Suprapubic skin (tissue), 4 donors: ENCODE data around the gene PHYHIPL. TPM values are rescaled to one million over a fixed set of nuclear protein-coding genes. Genes with fewer than 3 reads are reported as not detected.

ENCODE experiments used
- DNase-seq, 2 donors: peaks; one replicate each; pipeline ENCODE4 v3.0.0-alpha.2; 2019; ENCODE audit warnings: low spot score in 2 of 2
- H3K27ac ChIP-seq: fragments of 200-600 bp; sonication (generic); one replicate; pipeline ENCODE4 v1.5.1; 2019
- H3K27me3 ChIP-seq: fragments of 200-600 bp; sonication (generic); one replicate; pipeline ENCODE4 v1.5.1; 2019
- H3K36me3 ChIP-seq: fragments of 200-600 bp; sonication (generic); one replicate; pipeline ENCODE4 v1.5.1; 2019
- H3K4me1 ChIP-seq: fragments of 200-600 bp; sonication (generic); one replicate; pipeline ENCODE4 v1.5.1; 2019
- H3K4me3 ChIP-seq: fragments of 200-600 bp; sonication (generic); one replicate; pipeline ENCODE4 v1.5.1; 2019; ENCODE audit warnings: mild to moderate bottlenecking
- H3K9me3 ChIP-seq: fragments of 200-600 bp; sonication (generic); one replicate; pipeline ENCODE4 v1.5.1; 2019
- EP300 ChIP-seq: sonication (generic); formaldehyde crosslinking; IDR thresholded peaks from one replicate; pipeline ENCODE4 v1.6.1; 2017; ENCODE audit warnings: antibody characterized with exemption
- POLR2A ChIP-seq, 2 donors: fragments of 450-650 bp; IDR thresholded peaks; one replicate each; pipeline ENCODE4 v1.6.1; 2017; ENCODE audit warnings: antibody characterized with exemption in 2 of 2, mild to moderate bottlenecking in 2 of 2, moderate library complexity in 2 of 2
- POLR2AphosphoS5 ChIP-seq, 3 donors: sonication (generic); formaldehyde crosslinking; IDR thresholded peaks; one replicate each; pipeline ENCODE4 v1.6.1; 2017; ENCODE audit warnings: antibody characterized with exemption in 3 of 3
- WGBS: methylation state at CpG from one replicate; pipeline ENCODE4 v1.1.5; 2018; 5-methylcytosine and 5-hydroxymethylcytosine counted together
- total RNA-seq, 4 donors: library from RNA; depleted of rRNA; stranded (reverse); fragments of >200 nt; gene quantifications; one replicate each; pipeline ENCODE4 v1.1.0, GENCODE V29; 2016
- TF ChIP-seq, protein P1 (sequence below), 2 donors: fragments of 200-600 bp in 1 of 2; fragments of 450-650 bp in 1 of 2; sonication (generic) in 1 of 2; IDR thresholded peaks; one replicate each; pipeline ENCODE4 v1.5.1; 2016 to 2019; ENCODE audit warnings: antibody characterized with exemption in 2 of 2, mild to moderate bottlenecking in 1 of 2, moderate library complexity in 1 of 2

PHYHIPL gene
- total RNA-seq, 4 donors from 2014 or later: 0.21 to 0.25 (median 0.24) TPM; not detected in 1

DNA sequence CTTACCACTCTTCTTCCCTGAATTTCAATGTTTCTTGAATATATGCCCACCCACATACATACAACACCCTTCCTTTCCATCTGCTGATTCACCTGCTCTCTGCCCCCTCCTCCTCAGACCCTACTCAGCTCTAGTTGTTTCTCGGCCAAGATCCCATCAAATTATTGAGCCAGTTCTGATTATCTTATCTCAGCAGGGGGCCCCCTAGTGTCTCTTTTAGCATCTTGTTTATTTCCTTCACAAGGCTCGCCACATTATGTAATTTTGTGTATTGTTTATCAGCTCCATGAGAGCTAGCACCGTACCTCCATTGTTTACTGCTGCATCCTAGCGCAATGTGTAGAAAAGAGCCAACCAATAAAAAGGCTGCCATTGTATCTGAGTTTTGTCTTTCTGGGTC, 114.0 kb downstream of the PHYHIPL start:
- DNase-seq: no peak
- no peaks in the 10 kb centered on the region for H3K36me3 ChIP-seq
- no peak overlapping the region for H3K4me3 ChIP-seq
- TF ChIP-seq POLR2AphosphoS5 (IDR thresholded peaks at IDR 0.05): no peak
- TF ChIP-seq EP300: no peak
- TF ChIP-seq, protein P1, sequence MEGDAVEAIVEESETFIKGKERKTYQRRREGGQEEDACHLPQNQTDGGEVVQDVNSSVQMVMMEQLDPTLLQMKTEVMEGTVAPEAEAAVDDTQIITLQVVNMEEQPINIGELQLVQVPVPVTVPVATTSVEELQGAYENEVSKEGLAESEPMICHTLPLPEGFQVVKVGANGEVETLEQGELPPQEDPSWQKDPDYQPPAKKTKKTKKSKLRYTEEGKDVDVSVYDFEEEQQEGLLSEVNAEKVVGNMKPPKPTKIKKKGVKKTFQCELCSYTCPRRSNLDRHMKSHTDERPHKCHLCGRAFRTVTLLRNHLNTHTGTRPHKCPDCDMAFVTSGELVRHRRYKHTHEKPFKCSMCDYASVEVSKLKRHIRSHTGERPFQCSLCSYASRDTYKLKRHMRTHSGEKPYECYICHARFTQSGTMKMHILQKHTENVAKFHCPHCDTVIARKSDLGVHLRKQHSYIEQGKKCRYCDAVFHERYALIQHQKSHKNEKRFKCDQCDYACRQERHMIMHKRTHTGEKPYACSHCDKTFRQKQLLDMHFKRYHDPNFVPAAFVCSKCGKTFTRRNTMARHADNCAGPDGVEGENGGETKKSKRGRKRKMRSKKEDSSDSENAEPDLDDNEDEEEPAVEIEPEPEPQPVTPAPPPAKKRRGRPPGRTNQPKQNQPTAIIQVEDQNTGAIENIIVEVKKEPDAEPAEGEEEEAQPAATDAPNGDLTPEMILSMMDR (IDR thresholded peaks at IDR 0.05): no peak
- TF ChIP-seq POLR2A (IDR thresholded peaks at IDR 0.05): no peak
- no peaks in the 10 kb centered on the region for H3K9me3 ChIP-seq
- no peaks in the 10 kb centered on the region for H3K27me3 ChIP-seq
- WGBS: 80% methylated on average over 4 of the region's 4 CpGs
- no peak overlapping the region for H3K27ac ChIP-seq
- H3K4me1 ChIP-seq: peaks cover 3% of the 10 kb centered on the region

Other genes starting within 250 kb of the PHYHIPL start
- 10 to 100 TPM in 2 of 4 donors, 1 to 10 TPM in 2; 6.0 to 21.8 (median 10.5) TPM for gene FAM13C, start 185.9 kb downstream of the PHYHIPL start, total RNA-seq